Measurements from ENCODE around the gene B4GAT1. TPM values are rescaled to one million over a fixed set of nuclear protein-coding genes. Genes with fewer than 3 reads are reported as not detected.

The B4GAT1 gene
- total RNA-seq, 1 donor from 2014 or later: 31.0 TPM

DNA sequence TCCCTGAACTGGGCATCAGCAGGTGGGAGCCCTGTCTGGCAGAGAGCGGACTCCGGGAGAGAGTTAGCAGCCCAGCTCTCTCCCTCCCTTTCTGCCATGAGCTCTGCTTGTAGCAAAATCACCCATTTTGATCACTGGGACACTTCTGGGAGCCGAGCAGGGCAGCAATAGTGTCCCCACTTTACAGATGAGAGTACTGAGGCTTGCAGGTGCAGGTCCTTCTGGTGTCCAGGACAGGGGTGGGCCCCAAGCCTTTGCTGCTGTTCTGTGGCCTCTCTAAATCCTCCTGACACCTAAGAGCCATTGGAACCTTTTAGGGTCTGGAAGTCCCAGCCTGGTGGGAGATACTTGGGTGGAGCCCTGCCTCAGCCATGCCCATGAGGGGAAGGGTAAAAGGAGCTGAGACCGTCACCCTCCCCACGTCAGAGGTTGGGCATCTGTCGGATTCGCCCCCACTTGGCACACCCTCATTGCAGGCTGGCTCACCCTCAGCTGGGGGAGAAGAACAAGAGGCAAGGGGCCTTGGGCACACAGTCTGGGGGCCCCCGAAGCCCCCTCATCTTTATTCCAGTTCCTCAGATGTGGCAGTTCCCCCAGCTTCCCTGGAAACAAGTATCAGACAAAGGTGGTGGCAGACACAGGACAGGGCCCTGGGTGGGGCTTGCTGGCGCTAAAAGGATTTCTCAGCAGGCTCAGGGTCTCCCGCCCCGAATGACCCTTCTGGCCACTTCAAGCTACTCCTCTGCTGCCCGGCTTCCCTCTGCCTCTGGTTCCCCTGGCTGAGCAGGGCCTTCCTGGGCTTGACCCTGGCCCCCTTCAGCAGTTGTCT lies 15.7 kb downstream of the B4GAT1 start:
- Mint-ChIP-seq H3K4me3 (ENCODE audit: unreplicated experiment) (no peak overlapping the region), H3K4me1 (ENCODE audit: unreplicated experiment) (peaks cover 50% of the 10 kb centered on the region), H3K9me3 (ENCODE audit: unreplicated experiment) (no peaks in the 10 kb centered on the region), H3K36me3 (ENCODE audit: unreplicated experiment) (peaks cover 6% of the 10 kb centered on the region), H3K27me3 (ENCODE audit: unreplicated experiment) (no peaks in the 10 kb centered on the region), H3K27ac (ENCODE audit: unreplicated experiment) (no peak overlapping the region)
- no peak for DNase-seq (ENCODE audit: extremely low spot score, unreplicated experiment)
- TF ChIP-seq, protein P1, sequence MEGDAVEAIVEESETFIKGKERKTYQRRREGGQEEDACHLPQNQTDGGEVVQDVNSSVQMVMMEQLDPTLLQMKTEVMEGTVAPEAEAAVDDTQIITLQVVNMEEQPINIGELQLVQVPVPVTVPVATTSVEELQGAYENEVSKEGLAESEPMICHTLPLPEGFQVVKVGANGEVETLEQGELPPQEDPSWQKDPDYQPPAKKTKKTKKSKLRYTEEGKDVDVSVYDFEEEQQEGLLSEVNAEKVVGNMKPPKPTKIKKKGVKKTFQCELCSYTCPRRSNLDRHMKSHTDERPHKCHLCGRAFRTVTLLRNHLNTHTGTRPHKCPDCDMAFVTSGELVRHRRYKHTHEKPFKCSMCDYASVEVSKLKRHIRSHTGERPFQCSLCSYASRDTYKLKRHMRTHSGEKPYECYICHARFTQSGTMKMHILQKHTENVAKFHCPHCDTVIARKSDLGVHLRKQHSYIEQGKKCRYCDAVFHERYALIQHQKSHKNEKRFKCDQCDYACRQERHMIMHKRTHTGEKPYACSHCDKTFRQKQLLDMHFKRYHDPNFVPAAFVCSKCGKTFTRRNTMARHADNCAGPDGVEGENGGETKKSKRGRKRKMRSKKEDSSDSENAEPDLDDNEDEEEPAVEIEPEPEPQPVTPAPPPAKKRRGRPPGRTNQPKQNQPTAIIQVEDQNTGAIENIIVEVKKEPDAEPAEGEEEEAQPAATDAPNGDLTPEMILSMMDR (IDR thresholded peaks at IDR 0.05): no peak

DNA sequence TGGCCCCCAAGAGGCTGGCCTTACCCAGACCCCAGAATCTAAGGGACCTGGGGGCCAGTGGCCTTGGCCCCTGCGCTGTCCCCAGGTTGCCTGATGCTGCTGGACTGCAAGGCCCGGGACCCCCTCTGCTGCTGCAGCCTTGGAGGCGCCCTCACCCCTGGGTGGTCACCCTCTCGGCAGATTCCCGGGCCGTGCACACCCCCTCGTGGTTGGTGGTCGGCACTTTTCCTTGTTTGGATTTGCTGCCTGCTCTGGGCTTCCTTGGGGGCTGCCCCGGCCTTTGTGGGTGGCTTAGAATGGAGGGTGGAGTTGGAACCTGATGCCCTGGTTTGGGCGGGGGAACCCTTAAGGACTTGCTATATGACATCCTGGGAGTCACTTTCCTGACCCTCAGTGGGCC lies 16.5 kb downstream of the B4GAT1 start:
- Mint-ChIP-seq H3K4me1 (ENCODE audit: unreplicated experiment) (peaks cover 48% of the 10 kb centered on the region), H3K27me3 (ENCODE audit: unreplicated experiment) (no peaks in the 10 kb centered on the region), H3K36me3 (ENCODE audit: unreplicated experiment) (peaks cover 6% of the 10 kb centered on the region), H3K9me3 (ENCODE audit: unreplicated experiment) (no peaks in the 10 kb centered on the region), H3K27ac (ENCODE audit: unreplicated experiment) (no peak overlapping the region), H3K4me3 (ENCODE audit: unreplicated experiment) (no peak overlapping the region)
- no peak for DNase-seq (ENCODE audit: extremely low spot score, unreplicated experiment)
- TF ChIP-seq, protein P1 (IDR thresholded peaks at IDR 0.05): no peak

DNA sequence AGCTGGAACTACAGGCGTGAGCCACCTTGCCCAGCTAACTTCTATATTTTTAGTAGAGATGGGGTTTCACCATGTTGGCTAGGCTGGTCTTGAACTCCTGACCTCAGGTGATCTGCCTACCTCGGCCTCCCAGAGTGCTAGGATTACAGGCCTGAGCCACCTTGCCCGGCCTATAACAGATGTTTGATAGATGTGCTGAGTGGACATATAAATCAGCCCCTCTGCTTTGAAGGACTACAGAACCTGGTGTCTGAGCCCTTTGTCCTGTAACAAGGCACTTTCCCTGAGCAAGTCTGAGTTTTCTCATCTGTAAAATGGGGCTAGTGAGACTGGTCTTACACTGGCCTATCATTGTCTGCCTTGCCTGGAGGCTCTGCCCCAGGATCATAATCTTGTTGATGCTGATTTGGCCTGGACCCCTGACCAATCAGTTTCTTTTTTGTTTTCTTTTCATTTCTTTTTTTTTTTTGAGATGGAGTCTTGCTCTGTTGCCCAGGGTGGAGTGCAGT lies 18.2 kb downstream of the B4GAT1 start:
- Mint-ChIP-seq H3K27ac (ENCODE audit: unreplicated experiment) (peak overlapping the region; percentile 87), H3K9me3 (ENCODE audit: unreplicated experiment) (no peaks in the 10 kb centered on the region), H3K4me3 (ENCODE audit: unreplicated experiment) (no peak overlapping the region), H3K36me3 (ENCODE audit: unreplicated experiment) (peaks cover 6% of the 10 kb centered on the region), H3K4me1 (ENCODE audit: unreplicated experiment) (peaks cover 57% of the 10 kb centered on the region), H3K27me3 (ENCODE audit: unreplicated experiment) (no peaks in the 10 kb centered on the region)
- no peak for DNase-seq (ENCODE audit: extremely low spot score, unreplicated experiment)
- TF ChIP-seq, protein P1 (IDR thresholded peaks at IDR 0.05): no peak

DNA sequence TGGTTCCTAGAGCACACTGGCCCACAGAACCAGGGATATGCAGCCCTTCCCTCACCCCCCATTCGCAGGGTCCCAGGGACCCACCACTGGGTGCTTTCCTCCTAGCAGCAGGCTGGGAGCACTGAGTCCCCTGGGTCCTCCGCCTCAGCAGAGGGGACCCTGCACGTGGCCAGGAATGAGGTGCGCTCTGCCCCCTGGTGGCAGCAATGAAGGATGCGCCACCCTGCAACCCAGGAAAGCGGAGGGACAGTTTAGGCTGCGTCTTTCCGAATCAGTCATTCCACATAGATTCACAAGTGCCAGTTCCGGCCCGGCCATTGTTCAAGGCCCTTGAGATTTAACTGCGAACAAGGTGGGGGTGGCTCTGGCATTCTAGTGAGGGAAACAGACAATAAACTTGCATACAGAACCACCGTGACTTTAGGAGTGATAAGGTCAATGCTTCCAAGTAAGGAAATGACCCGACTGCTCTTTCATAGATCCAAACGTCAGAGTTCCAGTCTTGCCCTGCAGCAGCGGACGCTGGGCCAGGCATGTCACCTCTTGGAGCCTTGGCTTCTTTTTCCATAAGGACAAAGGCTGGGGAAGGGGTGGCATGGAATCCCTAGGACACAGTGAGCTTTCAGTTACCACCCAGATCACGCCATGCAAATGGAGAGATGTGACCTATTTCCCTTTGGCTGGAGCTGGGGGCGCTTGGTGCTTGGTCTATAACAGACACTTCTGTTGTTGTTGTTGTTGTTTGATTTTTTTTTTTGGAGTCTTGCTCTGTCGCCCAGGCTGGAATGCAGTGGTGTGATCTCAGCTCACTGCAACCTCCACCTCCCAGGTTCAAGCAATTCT lies 18.9 kb downstream of the B4GAT1 start:
- DNase-seq (ENCODE audit: extremely low spot score, unreplicated experiment): peak; percentile 92
- Mint-ChIP-seq H3K36me3 (ENCODE audit: unreplicated experiment) (peaks cover 6% of the 10 kb centered on the region), H3K4me3 (ENCODE audit: unreplicated experiment) (no peak overlapping the region), H3K27me3 (ENCODE audit: unreplicated experiment) (no peaks in the 10 kb centered on the region), H3K9me3 (ENCODE audit: unreplicated experiment) (no peaks in the 10 kb centered on the region), H3K4me1 (ENCODE audit: unreplicated experiment) (peaks cover 60% of the 10 kb centered on the region), H3K27ac (ENCODE audit: unreplicated experiment) (peak overlapping the region; percentile 87)
- TF ChIP-seq, protein P1 (IDR thresholded peaks at IDR 0.05): peak; percentile 97

DNA sequence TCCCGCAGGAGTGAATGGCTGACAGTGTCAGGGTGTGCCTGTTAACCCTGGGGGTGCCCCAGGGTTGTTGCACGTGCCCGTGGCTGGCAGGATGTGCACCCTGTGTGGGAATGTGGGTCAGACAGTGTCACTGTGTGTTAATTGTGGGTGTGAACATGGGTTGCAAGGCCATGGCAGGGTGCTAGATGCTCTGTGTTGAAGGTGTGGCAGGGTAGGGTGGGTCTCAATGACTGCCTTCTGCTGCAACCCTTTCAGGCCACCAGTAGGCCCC lies 19.5 kb downstream of the B4GAT1 start:
- H3K36me3 Mint-ChIP-seq (ENCODE audit: unreplicated experiment): peaks cover 6% of the 10 kb centered on the region
- no peaks in the 10 kb centered on the region for H3K9me3 Mint-ChIP-seq (ENCODE audit: unreplicated experiment)
- TF ChIP-seq, protein P1 (IDR thresholded peaks at IDR 0.05): no peak
- no peaks in the 10 kb centered on the region for H3K27me3 Mint-ChIP-seq (ENCODE audit: unreplicated experiment)
- H3K4me3 Mint-ChIP-seq (ENCODE audit: unreplicated experiment): no peak overlapping the region
- H3K4me1 Mint-ChIP-seq (ENCODE audit: unreplicated experiment): peaks cover 65% of the 10 kb centered on the region
- peak overlapping the region; percentile 87 for H3K27ac Mint-ChIP-seq (ENCODE audit: unreplicated experiment)
- DNase-seq (ENCODE audit: extremely low spot score, unreplicated experiment): no peak
